Mesendoderm (in vitro differentiated cells): ENCODE measurements around the gene TNK1.

ENCODE experiments used
- DNase-seq: peaks from one replicate; pipeline ENCODE4 v3.0.0; 2013
- H2AK5ac ChIP-seq: 2 replicates; pipeline ENCODE4 v1.6.1; 2013; ENCODE audit warnings: low read length, inconsistent platforms
- H2BK120ac ChIP-seq: 2 replicates; pipeline ENCODE4 v1.6.1; 2013; ENCODE audit warnings: low read depth, mild to moderate bottlenecking, low read length, moderate library complexity, mixed read lengths
- H2BK15ac ChIP-seq: replicated peaks from 2 replicates; pipeline ENCODE4 v1.6.1; 2013; ENCODE audit warnings: low read depth, mild to moderate bottlenecking, moderate library complexity
- H2BK5ac ChIP-seq: 2 replicates; pipeline ENCODE4 v1.6.1; 2013; ENCODE audit warnings: low read length, inconsistent platforms
- H3K18ac ChIP-seq: 2 replicates; pipeline ENCODE4 v1.6.1; 2013; ENCODE audit warnings: mild to moderate bottlenecking, low read length, mixed read lengths
- H3K23ac ChIP-seq: one replicate; pipeline ENCODE4 v1.6.1; 2013; ENCODE audit warnings: low read length
- H3K27ac ChIP-seq: 2 replicates; pipeline ENCODE4 v1.5.1; 2013; ENCODE audit warnings: low read depth, mild to moderate bottlenecking, inconsistent platforms, low read length, moderate library complexity
- H3K27me3 ChIP-seq: 2 replicates; pipeline ENCODE4 v1.6.1; 2013; ENCODE audit warnings: low read length, control low read depth, mild to moderate bottlenecking, inconsistent platforms; ENCODE audit not compliant: insufficient read depth, poor library complexity
- H3K36me3 ChIP-seq: 2 replicates; pipeline ENCODE4 v1.6.1; 2013; ENCODE audit warnings: low read length, inconsistent platforms; ENCODE audit not compliant: control insufficient read depth, insufficient read depth
- H3K4ac ChIP-seq: one replicate; pipeline ENCODE4 v1.6.1; 2013; ENCODE audit warnings: low read depth, mild to moderate bottlenecking, low read length, moderate library complexity
- H3K4me1 ChIP-seq: 2 replicates; pipeline ENCODE4 v1.6.1; 2013; ENCODE audit warnings: low read depth, low read length, inconsistent platforms; ENCODE audit not compliant: control insufficient read depth
- H3K4me2 ChIP-seq: 2 replicates; pipeline ENCODE4 v1.6.1; 2013; ENCODE audit warnings: low read length
- H3K4me3 ChIP-seq: 2 replicates; pipeline ENCODE4 v1.5.1; 2013; ENCODE audit warnings: mild to moderate bottlenecking, low read length
- H3K56ac ChIP-seq: one replicate; pipeline ENCODE4 v1.6.1; 2013; ENCODE audit warnings: low read length
- H3K79me1 ChIP-seq: 2 replicates; pipeline ENCODE4 v1.6.1; 2013; ENCODE audit warnings: low read length, inconsistent platforms
- H3K79me2 ChIP-seq: 2 replicates; pipeline ENCODE4 v1.6.1; 2013; ENCODE audit warnings: mild to moderate bottlenecking, low read length; ENCODE audit not compliant: control insufficient read depth, insufficient read depth
- H3K9ac ChIP-seq: 2 replicates; pipeline ENCODE4 v1.6.1; 2013; ENCODE audit warnings: low read length, inconsistent platforms
- H4K5ac ChIP-seq: one replicate; pipeline ENCODE4 v1.6.1; 2013; ENCODE audit warnings: low read length
- H4K8ac ChIP-seq: one replicate; pipeline ENCODE4 v1.6.1; 2013; ENCODE audit warnings: low read depth, mild to moderate bottlenecking, control low read depth, low read length, moderate library complexity
- WGBS: extraction: QIAGEN DNeasy Blood & Tissue Kit; methylation state at CpG from one replicate; pipeline ENCODE4 v1.1.7; 2013; ENCODE audit warnings: low lambda C conversion rate, missing lambda C conversion rate; ENCODE audit not compliant: insufficient coverage; ENCODE audit errors: extremely low coverage; 5-methylcytosine and 5-hydroxymethylcytosine counted together

Gene TNK1

DNA sequence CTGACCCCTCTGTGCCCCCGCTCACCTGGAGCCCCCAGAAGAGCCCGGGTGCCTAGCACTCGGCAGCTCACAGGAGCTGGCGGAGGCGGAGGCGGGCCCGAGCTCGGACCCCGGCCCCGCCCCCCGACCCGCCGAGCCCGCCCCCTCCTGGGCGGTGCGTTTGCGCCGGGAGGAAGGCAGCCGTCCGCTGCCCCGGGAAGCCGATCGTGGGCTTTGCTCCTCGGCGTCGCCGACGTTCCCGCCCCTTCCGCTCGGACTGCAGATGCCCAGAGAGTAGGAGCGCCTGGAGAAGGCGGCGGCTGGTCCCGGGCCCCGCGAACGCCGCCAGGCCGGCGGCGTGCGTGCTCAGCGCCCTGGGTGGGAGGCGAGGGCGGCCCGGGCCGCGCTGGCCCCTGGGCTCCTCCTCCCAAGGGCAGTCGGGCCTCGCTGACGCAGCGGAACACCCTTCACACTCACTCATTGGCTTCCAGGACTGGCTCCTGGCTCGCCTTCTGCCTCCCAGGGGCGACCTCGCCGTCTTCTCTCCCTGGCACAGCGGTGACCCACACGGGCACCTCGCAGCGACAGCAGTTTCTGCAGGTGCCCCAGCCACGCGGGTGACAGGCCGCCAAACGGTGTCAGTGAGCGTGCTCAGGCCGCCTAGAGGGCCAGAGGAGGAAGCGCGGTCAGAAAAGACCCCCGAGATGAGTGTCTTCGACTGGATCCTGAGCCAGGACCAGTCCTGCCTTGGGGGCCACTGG, 13.7 kb downstream of the TNK1 start, which contains the start of gene PLSCR3:
Gene PLSCR3 (minus strand): TSS at position 74 of the 740 bp plus-strand sequence. CDS start 415 bp downstream, outside the sequence.
- peak within 1 kb of the TSS; percentile 91 for H3K56ac ChIP-seq
- no peaks in the 10 kb centered on the region for H3K27me3 ChIP-seq
- peak within 1 kb of the TSS; percentile 75 for H3K18ac ChIP-seq
- WGBS = no CpG with 5 or more reads among the region's 71 CpGs
- DNase-seq = peak; percentile 85
- no peak within 1 kb of the TSS for H3K23ac ChIP-seq
- H3K79me1 ChIP-seq = no peaks in the 10 kb centered on the region
- H3K9ac ChIP-seq = peak within 1 kb of the TSS; percentile 86
- no peaks in the 10 kb centered on the region for H3K79me2 ChIP-seq
- H3K4ac ChIP-seq = peak within 1 kb of the TSS; percentile 39
- no peak within 1 kb of the TSS for H2BK5ac ChIP-seq
- H2BK15ac ChIP-seq = no peak within 1 kb of the TSS
- peak within 1 kb of the TSS; percentile 75 for H3K4me2 ChIP-seq
- H2BK120ac ChIP-seq = no peak within 1 kb of the TSS
- H4K5ac ChIP-seq = no peak within 1 kb of the TSS
- no peak within 1 kb of the TSS for H4K8ac ChIP-seq
- H2AK5ac ChIP-seq = peak within 1 kb of the TSS; percentile 51
- peak within 1 kb of the TSS; percentile 91 for H3K27ac ChIP-seq
- no peaks in the 10 kb centered on the region for H3K4me1 ChIP-seq
- peaks cover 1% of the 10 kb centered on the region for H3K36me3 ChIP-seq
- H3K4me3 ChIP-seq = peak within 1 kb of the TSS; percentile 54

GRCh38 chr17:7396147-7396546, 15.3 kb downstream of the TNK1 start:
- Histone ChIP-seq H3K79me1 (no peaks in the 10 kb centered on the region), H3K4ac (no peak overlapping the region), H3K23ac (no peak overlapping the region), H3K4me3 (no peak overlapping the region), H3K56ac (no peak overlapping the region), H2BK5ac (no peak overlapping the region), H2AK5ac (no peak overlapping the region), H3K4me1 (no peaks in the 10 kb centered on the region), H3K27me3 (no peaks in the 10 kb centered on the region), H3K9ac (no peak overlapping the region), H3K18ac (no peak overlapping the region), H2BK15ac (no peak overlapping the region), H3K4me2 (no peak overlapping the region), H3K79me2 (no peaks in the 10 kb centered on the region), H3K27ac (no peak overlapping the region), H3K36me3 (peaks cover 1% of the 10 kb centered on the region), H4K5ac (no peak overlapping the region), H2BK120ac (no peak overlapping the region), H4K8ac (no peak overlapping the region)
- no CpG with 5 or more reads among the region's 4 CpGs for WGBS
- DNase-seq = no peak

- peaks cover 2% of the 10 kb centered on the region for H3K4me1 ChIP-seq
- H3K4me3 ChIP-seq = no peak overlapping the region
- H4K8ac ChIP-seq = no peak overlapping the region
- no peaks in the 10 kb centered on the region for H3K27me3 ChIP-seq
- no peaks in the 10 kb centered on the region for H3K79me1 ChIP-seq
- no peak overlapping the region for H2BK120ac ChIP-seq
- H3K23ac ChIP-seq = no peak overlapping the region
- no peak overlapping the region for H3K4me2 ChIP-seq
- no peak overlapping the region for H4K5ac ChIP-seq
- no peak overlapping the region for H3K18ac ChIP-seq
- H3K56ac ChIP-seq = no peak overlapping the region
- H3K9ac ChIP-seq = no peak overlapping the region
- WGBS = no CpG with 5 or more reads among the region's 2 CpGs
- H3K36me3 ChIP-seq = no peaks in the 10 kb centered on the region
- no peak overlapping the region for H2AK5ac ChIP-seq
- DNase-seq = no peak
- no peak overlapping the region for H2BK15ac ChIP-seq
- H3K79me2 ChIP-seq = no peaks in the 10 kb centered on the region
- no peak overlapping the region for H2BK5ac ChIP-seq
- H3K4ac ChIP-seq = no peak overlapping the region
- no peak overlapping the region for H3K27ac ChIP-seq
These were observed 17.7 kb downstream of the TNK1 start for GRCh38 chr17:7398612-7399011.

DNA sequence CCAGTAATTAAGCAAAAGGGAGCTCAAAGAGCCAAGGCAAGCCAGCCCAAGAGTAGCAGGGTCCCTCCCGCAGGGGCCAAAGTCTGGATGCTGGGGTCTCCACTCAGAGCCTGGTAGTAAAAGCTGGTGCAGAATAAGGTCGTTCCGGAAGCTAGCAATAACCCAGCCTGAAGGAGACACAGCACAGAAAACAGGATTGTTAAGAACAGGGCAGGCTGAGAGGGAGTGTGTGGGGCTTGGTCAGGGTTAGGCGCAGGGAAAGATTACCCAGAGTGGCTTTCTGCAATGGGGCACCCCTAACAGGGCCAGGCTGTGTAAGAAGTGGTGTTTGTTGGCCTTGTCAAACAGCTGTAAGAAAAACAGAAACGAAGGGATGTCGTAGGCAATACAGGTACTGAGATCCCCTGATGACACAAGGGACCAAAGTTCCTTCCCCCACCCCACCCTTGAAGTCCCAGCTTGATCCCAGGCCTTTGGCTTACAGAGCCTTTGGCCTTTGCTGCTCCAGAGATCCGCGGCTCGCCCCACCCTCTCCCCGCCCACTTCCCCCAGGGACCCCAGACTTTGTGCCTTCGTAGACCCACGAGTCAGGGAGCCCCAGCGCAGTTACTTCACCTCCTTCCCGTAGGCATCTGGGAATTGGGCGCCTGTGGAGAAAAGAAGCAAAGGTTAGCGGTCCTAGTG, 22.3 kb downstream of the TNK1 start:
- H3K4me2 ChIP-seq = peak overlapping the region; percentile 19
- H3K27me3 ChIP-seq = no peaks in the 10 kb centered on the region
- WGBS = no CpG with 5 or more reads among the region's 16 CpGs
- no peaks in the 10 kb centered on the region for H3K36me3 ChIP-seq
- H3K4ac ChIP-seq = peak overlapping the region; percentile 4
- no peak overlapping the region for H2BK15ac ChIP-seq
- no peak overlapping the region for H4K8ac ChIP-seq
- peak overlapping the region; percentile 75 for H3K56ac ChIP-seq
- H3K4me3 ChIP-seq = peak overlapping the region; percentile 38
- H3K18ac ChIP-seq = peak overlapping the region; percentile 91
- H2AK5ac ChIP-seq = no peak overlapping the region
- peak overlapping the region; percentile 0 for H3K27ac ChIP-seq
- H3K4me1 ChIP-seq = peaks cover 9% of the 10 kb centered on the region
- H2BK120ac ChIP-seq = no peak overlapping the region
- no peak overlapping the region for H2BK5ac ChIP-seq
- no peaks in the 10 kb centered on the region for H3K79me1 ChIP-seq
- H4K5ac ChIP-seq = no peak overlapping the region
- H3K79me2 ChIP-seq = no peaks in the 10 kb centered on the region
- H3K23ac ChIP-seq = no peak overlapping the region
- DNase-seq = peak; percentile 61
- peak overlapping the region; percentile 91 for H3K9ac ChIP-seq

GRCh38 chr17:7403727-7403976, 22.8 kb downstream of the TNK1 start:
- peak overlapping the region; percentile 96 for H3K56ac ChIP-seq
- peaks cover 9% of the 10 kb centered on the region for H3K4me1 ChIP-seq
- no peak for DNase-seq
- H2AK5ac ChIP-seq = no peak overlapping the region
- no peaks in the 10 kb centered on the region for H3K79me1 ChIP-seq
- no peak overlapping the region for H3K23ac ChIP-seq
- peak overlapping the region; percentile 35 for H3K4me2 ChIP-seq
- H3K36me3 ChIP-seq = no peaks in the 10 kb centered on the region
- H3K79me2 ChIP-seq = no peaks in the 10 kb centered on the region
- no peaks in the 10 kb centered on the region for H3K27me3 ChIP-seq
- H4K5ac ChIP-seq = no peak overlapping the region
- no peak overlapping the region for H4K8ac ChIP-seq
- H2BK15ac ChIP-seq = no peak overlapping the region
- WGBS = no CpG with 5 or more reads among the region's 13 CpGs
- peak overlapping the region; percentile 70 for H3K4me3 ChIP-seq
- H3K27ac ChIP-seq = peak overlapping the region; percentile 92
- peak overlapping the region; percentile 64 for H2BK5ac ChIP-seq
- no peak overlapping the region for H2BK120ac ChIP-seq
- H3K9ac ChIP-seq = peak overlapping the region; percentile 91
- peak overlapping the region; percentile 91 for H3K18ac ChIP-seq
- H3K4ac ChIP-seq = peak overlapping the region; percentile 4
